Measurements from ENCODE around the gene EZR.
"Not testable (repeated sequence)": the region's sequence is repeated elsewhere in the genome, so short reads cannot be mapped to it uniquely, and the experiment has no call there.

EZR gene

DNA sequence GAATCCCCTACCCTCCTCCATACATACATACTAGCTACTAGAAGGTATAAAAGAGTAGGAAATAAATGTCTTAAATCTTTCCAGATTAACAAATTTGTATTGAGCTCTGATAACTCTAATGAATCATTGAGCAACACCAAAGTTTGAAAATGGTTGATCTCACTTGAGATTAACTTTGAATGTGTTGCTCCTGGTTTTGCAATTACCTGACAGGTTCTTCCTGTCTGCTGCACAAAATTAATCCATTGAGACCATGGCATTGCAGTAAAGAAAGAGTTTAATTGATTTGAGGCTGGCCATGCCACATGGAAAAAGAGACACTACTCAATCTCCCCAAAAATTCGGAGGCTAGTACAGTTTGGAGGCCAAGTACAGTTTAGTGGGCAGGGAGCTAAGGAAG is 21.3 kb upstream of the EZR start:
- H3K9ac ChIP-seq (ENCODE audit: low read depth, low read length) = no peak overlapping the region
- H3K79me2 ChIP-seq (ENCODE audit: insufficient read depth, low read length) = no peaks in the 10 kb centered on the region
- no peak for ATAC-seq (ENCODE audit: insufficient read depth, low read depth)
- H2AFZ ChIP-seq (ENCODE audit: low read depth, low read length) = no peak overlapping the region
- H3K36me3 ChIP-seq (ENCODE audit: insufficient read depth, low read length) = no peaks in the 10 kb centered on the region
- no peak overlapping the region for H3K4me3 ChIP-seq (ENCODE audit: low read depth in 1 of 2, low read length in 2 of 2)
- no peaks in the 10 kb centered on the region for H3K27me3 ChIP-seq (ENCODE audit: insufficient read depth, low read length, poor library complexity)
- no peaks in the 10 kb centered on the region for H3K9me3 ChIP-seq (ENCODE audit: insufficient read depth, low read length, severe bottlenecking)
- H3K4me2 ChIP-seq (ENCODE audit: insufficient read depth, low read length) = no peak overlapping the region
- H4K20me1 ChIP-seq (ENCODE audit: insufficient read depth, low read length) = no peaks in the 10 kb centered on the region
- H3K27ac ChIP-seq (ENCODE audit: low read length) = no peak overlapping the region
- TF ChIP-seq, protein P1, sequence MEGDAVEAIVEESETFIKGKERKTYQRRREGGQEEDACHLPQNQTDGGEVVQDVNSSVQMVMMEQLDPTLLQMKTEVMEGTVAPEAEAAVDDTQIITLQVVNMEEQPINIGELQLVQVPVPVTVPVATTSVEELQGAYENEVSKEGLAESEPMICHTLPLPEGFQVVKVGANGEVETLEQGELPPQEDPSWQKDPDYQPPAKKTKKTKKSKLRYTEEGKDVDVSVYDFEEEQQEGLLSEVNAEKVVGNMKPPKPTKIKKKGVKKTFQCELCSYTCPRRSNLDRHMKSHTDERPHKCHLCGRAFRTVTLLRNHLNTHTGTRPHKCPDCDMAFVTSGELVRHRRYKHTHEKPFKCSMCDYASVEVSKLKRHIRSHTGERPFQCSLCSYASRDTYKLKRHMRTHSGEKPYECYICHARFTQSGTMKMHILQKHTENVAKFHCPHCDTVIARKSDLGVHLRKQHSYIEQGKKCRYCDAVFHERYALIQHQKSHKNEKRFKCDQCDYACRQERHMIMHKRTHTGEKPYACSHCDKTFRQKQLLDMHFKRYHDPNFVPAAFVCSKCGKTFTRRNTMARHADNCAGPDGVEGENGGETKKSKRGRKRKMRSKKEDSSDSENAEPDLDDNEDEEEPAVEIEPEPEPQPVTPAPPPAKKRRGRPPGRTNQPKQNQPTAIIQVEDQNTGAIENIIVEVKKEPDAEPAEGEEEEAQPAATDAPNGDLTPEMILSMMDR (IDR thresholded peaks at IDR 0.05; ENCODE audit: borderline replicate concordance, extremely low read depth, low read length, poor library complexity, severe bottlenecking) = no peak
- no peak for TF ChIP-seq EZH2 (IDR thresholded peaks at IDR 0.05; ENCODE audit: borderline replicate concordance, low read depth, low read length, severe bottlenecking)
- no peak for DNase-seq
- H3K4me1 ChIP-seq (ENCODE audit: insufficient read depth, low read length) = no peaks in the 10 kb centered on the region

DNA sequence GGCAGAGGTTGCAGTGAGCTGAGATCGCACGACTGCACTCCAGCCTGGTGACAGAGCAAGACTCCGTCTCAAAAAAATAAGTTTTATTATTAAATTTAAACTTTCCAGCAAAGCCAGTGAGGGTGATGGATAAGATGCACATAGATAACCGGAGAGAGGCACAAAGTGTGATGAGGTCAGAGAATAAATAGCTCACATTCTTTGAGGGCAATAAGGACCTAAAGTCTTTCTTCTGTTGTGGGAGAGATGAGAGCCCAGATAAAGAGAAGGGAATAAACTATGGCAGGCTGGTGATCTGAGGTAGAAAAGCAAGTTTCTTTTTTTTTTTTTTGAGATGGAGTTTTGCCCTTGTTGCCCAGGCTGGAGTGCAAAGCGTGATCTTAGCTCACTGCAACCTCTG is 20.6 kb upstream of the EZR start:
- no peaks in the 10 kb centered on the region for H3K9me3 ChIP-seq (ENCODE audit: insufficient read depth, low read length, severe bottlenecking)
- H3K27ac ChIP-seq (ENCODE audit: low read length) = no peak overlapping the region
- no peak overlapping the region for H3K4me3 ChIP-seq (ENCODE audit: low read depth in 1 of 2, low read length in 2 of 2)
- H3K36me3 ChIP-seq (ENCODE audit: insufficient read depth, low read length) = no peaks in the 10 kb centered on the region
- no peaks in the 10 kb centered on the region for H3K27me3 ChIP-seq (ENCODE audit: insufficient read depth, low read length, poor library complexity)
- H2AFZ ChIP-seq (ENCODE audit: low read depth, low read length) = no peak overlapping the region
- no peak overlapping the region for H3K9ac ChIP-seq (ENCODE audit: low read depth, low read length)
- ATAC-seq (ENCODE audit: insufficient read depth, low read depth) (no peak), DNase-seq (no peak)
- no peaks in the 10 kb centered on the region for H3K79me2 ChIP-seq (ENCODE audit: insufficient read depth, low read length)
- no peaks in the 10 kb centered on the region for H3K4me1 ChIP-seq (ENCODE audit: insufficient read depth, low read length)
- TF ChIP-seq EZH2 (IDR thresholded peaks at IDR 0.05; ENCODE audit: borderline replicate concordance, low read depth, low read length, severe bottlenecking) = no peak
- TF ChIP-seq, protein P1 (IDR thresholded peaks at IDR 0.05; ENCODE audit: borderline replicate concordance, extremely low read depth, low read length, poor library complexity, severe bottlenecking) = no peak
- H4K20me1 ChIP-seq (ENCODE audit: insufficient read depth, low read length) = no peaks in the 10 kb centered on the region
- no peak overlapping the region for H3K4me2 ChIP-seq (ENCODE audit: insufficient read depth, low read length)

DNA sequence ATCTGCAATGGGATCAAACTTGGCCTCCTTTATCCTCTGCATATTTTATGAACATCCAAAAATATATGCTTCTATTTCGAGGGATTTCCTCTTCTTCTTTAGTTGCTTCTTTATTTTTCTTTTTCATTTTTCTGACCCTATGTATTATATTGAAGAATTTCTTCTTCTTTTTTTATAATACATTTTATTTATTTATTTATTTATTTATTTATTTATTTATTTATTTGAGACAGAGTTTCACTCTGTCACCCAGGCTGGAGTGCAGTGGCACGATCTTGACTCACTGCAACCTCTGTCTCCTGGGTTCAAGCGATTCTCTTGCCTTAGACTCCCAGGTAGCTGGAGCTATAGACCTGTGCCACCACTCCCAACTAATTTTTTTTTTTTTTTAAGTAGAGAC is 19.6 kb upstream of the EZR start:
- H3K9ac ChIP-seq (ENCODE audit: low read depth, low read length); H3K79me2 ChIP-seq (ENCODE audit: insufficient read depth, low read length); ATAC-seq (ENCODE audit: insufficient read depth, low read depth); H3K27ac ChIP-seq (ENCODE audit: low read length); DNase-seq; H4K20me1 ChIP-seq (ENCODE audit: insufficient read depth, low read length); H3K4me2 ChIP-seq (ENCODE audit: insufficient read depth, low read length); H3K36me3 ChIP-seq (ENCODE audit: insufficient read depth, low read length); H3K4me1 ChIP-seq (ENCODE audit: insufficient read depth, low read length); H2AFZ ChIP-seq (ENCODE audit: low read depth, low read length); H3K27me3 ChIP-seq (ENCODE audit: insufficient read depth, low read length, poor library complexity); H3K9me3 ChIP-seq (ENCODE audit: insufficient read depth, low read length, severe bottlenecking); H3K4me3 ChIP-seq (ENCODE audit: low read depth in 1 of 2, low read length in 2 of 2): not testable (repeated sequence)

DNA sequence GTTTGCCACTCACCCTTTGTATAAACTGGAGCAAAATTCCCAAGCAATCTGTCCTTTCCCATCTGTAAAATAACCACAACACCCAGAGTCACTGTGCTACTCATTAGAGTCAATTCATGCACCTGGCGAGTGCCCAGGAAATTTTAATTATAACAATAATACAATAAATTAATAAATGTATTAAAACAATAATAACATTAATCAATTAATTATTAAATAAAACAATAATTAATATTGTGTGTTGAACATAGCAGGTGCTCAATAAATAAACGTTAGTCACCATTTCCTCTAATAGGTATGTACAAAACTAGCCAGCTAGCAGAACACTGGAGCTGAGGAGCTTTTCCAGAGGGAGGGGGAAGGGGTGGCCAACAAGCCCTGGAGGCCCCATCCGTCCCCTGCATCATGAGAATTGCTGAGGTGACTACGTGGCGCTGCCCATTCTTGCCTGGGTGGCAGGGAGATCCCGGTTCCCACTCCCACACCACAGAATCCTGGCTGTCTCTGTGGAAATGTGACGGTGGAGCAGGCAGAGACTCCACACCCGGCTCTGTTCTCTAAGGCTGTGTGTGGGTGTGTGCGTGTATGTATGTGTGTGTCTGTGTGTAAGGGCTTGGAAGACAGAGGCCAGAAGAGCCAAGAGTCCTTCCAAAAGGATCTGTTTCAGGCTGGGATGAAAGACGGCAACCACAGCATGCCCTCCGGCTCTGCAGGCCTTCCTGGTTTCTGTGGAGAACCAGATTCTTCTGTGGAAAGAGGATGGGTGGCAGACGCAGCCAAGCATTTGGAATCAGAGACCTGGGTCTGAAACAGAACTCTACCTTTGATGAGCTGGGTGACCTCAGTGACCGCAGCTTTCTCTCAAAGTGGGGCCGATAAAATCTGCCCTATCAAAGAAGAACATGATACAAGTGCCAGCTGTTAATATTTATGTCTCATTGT is 18.8 kb upstream of the EZR start:
- Histone ChIP-seq H3K4me2 (ENCODE audit: insufficient read depth, low read length) (no peak overlapping the region), H3K9ac (ENCODE audit: low read depth, low read length) (no peak overlapping the region), H2AFZ (ENCODE audit: low read depth, low read length) (no peak overlapping the region), H3K27ac (ENCODE audit: low read length) (no peak overlapping the region), H4K20me1 (ENCODE audit: insufficient read depth, low read length) (no peaks in the 10 kb centered on the region), H3K27me3 (ENCODE audit: insufficient read depth, low read length, poor library complexity) (no peaks in the 10 kb centered on the region), H3K36me3 (ENCODE audit: insufficient read depth, low read length) (no peaks in the 10 kb centered on the region), H3K4me3 (ENCODE audit: low read depth in 1 of 2, low read length in 2 of 2) (no peak overlapping the region), H3K79me2 (ENCODE audit: insufficient read depth, low read length) (no peaks in the 10 kb centered on the region), H3K9me3 (ENCODE audit: insufficient read depth, low read length, severe bottlenecking) (no peaks in the 10 kb centered on the region), H3K4me1 (ENCODE audit: insufficient read depth, low read length) (no peaks in the 10 kb centered on the region)
- ATAC-seq (ENCODE audit: insufficient read depth, low read depth) = no peak
- TF ChIP-seq, protein P1 (IDR thresholded peaks at IDR 0.05; ENCODE audit: borderline replicate concordance, extremely low read depth, low read length, poor library complexity, severe bottlenecking) = no peak
- no peak for TF ChIP-seq EZH2 (IDR thresholded peaks at IDR 0.05; ENCODE audit: borderline replicate concordance, low read depth, low read length, severe bottlenecking)
- DNase-seq = no peak
